Trophoblast cell (in vitro differentiated cells and primary cell): Measurements from ENCODE around the gene GRID1.
A peak's percentile ranks its signal among the peaks of the same experiment; 100 is the strongest.

Experiments used
- DNase-seq, 2 donors: peaks; one replicate each; pipeline ENCODE4 v3.0.0-alpha.2; 2016
- H2AFZ ChIP-seq: 2 replicates; pipeline ENCODE4 v1.6.1; 2013; ENCODE audit warnings: low read length, moderate library complexity, mild to moderate bottlenecking; ENCODE audit not compliant: insufficient read depth, poor library complexity
- H2AK5ac ChIP-seq: 2 replicates; pipeline ENCODE4 v1.6.1; 2013; ENCODE audit warnings: mild to moderate bottlenecking, low read length
- H2BK120ac ChIP-seq: 2 replicates; pipeline ENCODE4 v1.6.1; 2013; ENCODE audit warnings: low read length, mild to moderate bottlenecking, moderate library complexity; ENCODE audit not compliant: insufficient read depth, poor library complexity
- H2BK12ac ChIP-seq: 2 replicates; pipeline ENCODE4 v1.6.1; 2013; ENCODE audit warnings: mild to moderate bottlenecking, low read length, moderate library complexity
- H2BK5ac ChIP-seq: 2 replicates; pipeline ENCODE4 v1.6.1; 2013; ENCODE audit warnings: low read length, low read depth, moderate library complexity, mild to moderate bottlenecking; ENCODE audit not compliant: poor library complexity
- H3K14ac ChIP-seq: 2 replicates; pipeline ENCODE4 v1.6.1; 2013; ENCODE audit warnings: mild to moderate bottlenecking, low read length
- H3K18ac ChIP-seq: 2 replicates; pipeline ENCODE4 v1.6.1; 2013; ENCODE audit warnings: mild to moderate bottlenecking, low read length
- H3K23ac ChIP-seq: 2 replicates; pipeline ENCODE4 v1.6.1; 2013; ENCODE audit warnings: low read length
- H3K27ac ChIP-seq: 2 replicates; pipeline ENCODE4 v1.5.1; 2013; ENCODE audit warnings: low read depth, mild to moderate bottlenecking, inconsistent platforms, low read length, moderate library complexity
- H3K27me3 ChIP-seq: 2 replicates; pipeline ENCODE4 v1.6.1; 2013; ENCODE audit warnings: inconsistent platforms, mild to moderate bottlenecking, low read length, moderate library complexity; ENCODE audit not compliant: insufficient read depth
- H3K36me3 ChIP-seq, 2 experiments: 1 replicate in 1 of 2; 2 replicates in 1 of 2; pipeline ENCODE4 v1.6.1; 2013; ENCODE audit warnings: low read length in 2 of 2, mild to moderate bottlenecking in 2 of 2, moderate library complexity in 1 of 2; ENCODE audit not compliant: insufficient read depth in 2 of 2, control insufficient read depth in 1 of 2
- H3K4ac ChIP-seq: 2 replicates; pipeline ENCODE4 v1.6.1; 2013; ENCODE audit warnings: low read depth, mild to moderate bottlenecking, low read length, moderate library complexity
- H3K4me1 ChIP-seq, 2 experiments: 1 replicate in 1 of 2; 2 replicates in 1 of 2; pipeline ENCODE4 v1.6.1; 2013; ENCODE audit warnings: low read length in 2 of 2, mild to moderate bottlenecking in 2 of 2, moderate library complexity in 1 of 2; ENCODE audit not compliant: insufficient read depth in 2 of 2, control insufficient read depth in 1 of 2
- H3K4me2 ChIP-seq: 2 replicates; pipeline ENCODE4 v1.6.1; 2013; ENCODE audit warnings: inconsistent platforms, mild to moderate bottlenecking, low read length, moderate library complexity
- H3K4me3 ChIP-seq: 2 replicates; pipeline ENCODE4 v1.5.1; 2013; ENCODE audit warnings: mild to moderate bottlenecking, low read depth, low read length, inconsistent platforms
- H3K79me1 ChIP-seq: one replicate; pipeline ENCODE4 v1.6.1; 2013; ENCODE audit warnings: low read length
- H3K79me2 ChIP-seq: 2 replicates; pipeline ENCODE4 v1.6.1; 2013; ENCODE audit warnings: low read length, mild to moderate bottlenecking; ENCODE audit not compliant: control insufficient read depth, insufficient read depth, poor library complexity
- H3K9ac ChIP-seq: 2 replicates; pipeline ENCODE4 v1.6.1; 2013; ENCODE audit warnings: mild to moderate bottlenecking, low read length
- H3K9me3 ChIP-seq: 2 replicates; pipeline ENCODE4 v1.6.1; 2013; ENCODE audit warnings: low read depth, mild to moderate bottlenecking, control low read depth, inconsistent platforms, low read length; ENCODE audit not compliant: insufficient read depth
- H4K12ac ChIP-seq: 2 replicates; pipeline ENCODE4 v1.6.1; 2013; ENCODE audit warnings: low read depth, mild to moderate bottlenecking, low read length, moderate library complexity
- H4K8ac ChIP-seq: 2 replicates; pipeline ENCODE4 v1.6.1; 2013; ENCODE audit warnings: low read depth, mild to moderate bottlenecking, low read length, moderate library complexity
- H4K91ac ChIP-seq: one replicate; pipeline ENCODE4 v1.6.1; 2013; ENCODE audit warnings: low read depth, mild to moderate bottlenecking, low read length, moderate library complexity
- WGBS: extraction: QIAGEN DNeasy Blood & Tissue Kit; methylation state at CpG from one replicate; pipeline ENCODE4 v1.1.7; 2013; ENCODE audit warnings: missing lambda C conversion rate; ENCODE audit not compliant: insufficient read length, insufficient coverage; ENCODE audit errors: extremely low coverage; 5-methylcytosine and 5-hydroxymethylcytosine counted together

Gene GRID1

GRCh38 chr10:86164174-86164774 lies 202.3 kb downstream of the GRID1 start:
- H4K8ac ChIP-seq, result no peak overlapping the region
- no CpG with 5 or more reads among the region's 6 CpGs for WGBS

DNA sequence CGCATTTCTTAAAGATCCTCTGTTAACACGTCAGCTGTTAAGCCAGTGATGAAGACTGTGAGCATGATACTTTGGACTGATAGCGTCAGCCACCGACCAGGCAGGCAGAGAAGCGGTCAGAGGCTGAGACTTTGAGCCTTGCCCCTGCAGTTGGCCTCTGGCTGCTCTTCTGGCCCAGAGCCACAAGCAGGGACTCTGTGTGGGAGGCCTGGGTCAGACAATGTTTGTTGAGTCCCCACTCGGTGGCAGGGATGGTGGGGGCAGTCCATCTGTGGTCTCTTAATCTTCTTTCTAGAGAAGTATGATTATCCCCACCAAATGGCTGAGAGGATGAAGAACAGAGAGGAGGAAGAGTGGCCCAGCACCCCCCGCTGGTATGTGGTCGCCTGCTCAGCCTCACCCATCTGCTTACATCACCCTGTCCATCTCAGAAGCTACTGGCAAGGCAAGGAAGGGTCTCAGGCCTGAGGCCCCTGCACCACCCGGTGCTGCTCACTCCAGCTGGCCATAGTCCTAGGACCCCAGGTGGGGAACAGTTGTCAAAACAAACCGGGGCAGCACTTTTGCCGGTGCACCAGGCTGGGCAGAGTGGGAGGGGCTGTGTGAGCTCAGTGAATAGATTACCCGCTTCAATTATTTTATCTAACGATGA lies 202.9 kb downstream of the GRID1 start:
- no peak overlapping the region for H2BK12ac ChIP-seq
- no peak overlapping the region for H2BK120ac ChIP-seq
- H3K79me1 ChIP-seq, result no peaks in the 10 kb centered on the region
- no peak overlapping the region for H3K14ac ChIP-seq
- H3K36me3 ChIP-seq, result no peaks in the 10 kb centered on the region
- H3K23ac ChIP-seq, result no peak overlapping the region
- no peaks in the 10 kb centered on the region for H3K79me2 ChIP-seq
- H3K4me3 ChIP-seq, result peak overlapping the region; percentile 17
- no peak overlapping the region for H4K91ac ChIP-seq
- no peak overlapping the region for H4K8ac ChIP-seq
- H3K4ac ChIP-seq, result no peak overlapping the region
- DNase-seq, result no peak
- H3K27ac ChIP-seq, result no peak overlapping the region
- H3K9ac ChIP-seq, result no peak overlapping the region
- WGBS, result no CpG with 5 or more reads among the region's 13 CpGs
- no peaks in the 10 kb centered on the region for H3K4me1 ChIP-seq
- H3K18ac ChIP-seq, result no peak overlapping the region
- no peak overlapping the region for H2BK5ac ChIP-seq
- no peak overlapping the region for H4K12ac ChIP-seq
- no peak overlapping the region for H2AFZ ChIP-seq
- no peak overlapping the region for H2AK5ac ChIP-seq
- no peak overlapping the region for H3K4me2 ChIP-seq
- no peaks in the 10 kb centered on the region for H3K27me3 ChIP-seq
- H3K9me3 ChIP-seq, result no peaks in the 10 kb centered on the region

More at GRCh38 chr10:86164174-86164774, 202.3 kb downstream of the GRID1 start:
- H3K27ac ChIP-seq, result no peak overlapping the region
- no peak overlapping the region for H3K4me3 ChIP-seq
- no peaks in the 10 kb centered on the region for H3K27me3 ChIP-seq
- no peak overlapping the region for H3K9ac ChIP-seq
- no peaks in the 10 kb centered on the region for H3K79me1 ChIP-seq
- no peak overlapping the region for H2AFZ ChIP-seq
- no peak overlapping the region for H4K12ac ChIP-seq
- H3K79me2 ChIP-seq, result no peaks in the 10 kb centered on the region
- no peak overlapping the region for H3K14ac ChIP-seq
- DNase-seq, result no peak
- no peaks in the 10 kb centered on the region for H3K36me3 ChIP-seq
- no peak overlapping the region for H3K4me2 ChIP-seq
- no peak overlapping the region for H3K18ac ChIP-seq
- H2BK12ac ChIP-seq, result no peak overlapping the region
- no peak overlapping the region for H4K91ac ChIP-seq
- H3K4ac ChIP-seq, result no peak overlapping the region
- H2BK5ac ChIP-seq, result no peak overlapping the region
- H2AK5ac ChIP-seq, result no peak overlapping the region
- no peak overlapping the region for H2BK120ac ChIP-seq
- H3K4me1 ChIP-seq, result no peaks in the 10 kb centered on the region
- H3K9me3 ChIP-seq, result no peaks in the 10 kb centered on the region
- no peak overlapping the region for H3K23ac ChIP-seq

DNA sequence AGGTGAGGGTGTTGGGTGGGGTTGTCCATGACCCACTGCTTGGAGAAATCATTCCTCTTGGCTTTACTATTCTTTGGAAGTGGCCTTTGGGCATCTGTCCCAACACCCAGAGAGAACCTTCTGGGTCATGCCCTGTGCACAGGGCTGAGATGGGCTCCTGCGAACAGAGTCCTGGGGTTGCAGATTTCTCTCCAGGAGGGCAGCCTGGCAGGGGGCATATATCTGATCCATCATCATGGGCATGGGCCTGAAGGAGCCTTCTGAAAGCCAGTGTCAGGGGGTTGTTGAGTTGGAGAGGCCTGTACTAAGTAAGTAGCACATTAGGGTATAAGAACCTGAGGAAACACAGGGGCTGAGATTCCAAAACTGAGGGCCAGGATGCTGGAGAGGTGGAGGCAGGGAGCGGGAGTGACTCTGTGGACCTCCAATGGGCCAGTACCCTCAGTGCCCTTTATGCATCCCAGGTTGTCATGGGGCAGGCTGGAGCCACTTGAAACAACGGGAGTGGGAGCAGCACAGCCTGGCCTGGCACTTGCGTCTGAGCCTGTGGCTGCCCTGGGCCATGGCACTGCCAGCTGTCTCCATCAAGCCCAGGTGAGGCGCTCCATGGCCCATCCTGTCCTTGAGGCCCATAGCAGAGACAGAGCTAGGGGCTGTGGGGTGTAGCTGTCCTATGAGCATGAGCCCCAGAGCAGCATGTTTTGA lies 203.7 kb downstream of the GRID1 start:
- no peak overlapping the region for H4K8ac ChIP-seq
- H4K91ac ChIP-seq, result no peak overlapping the region
- H3K4me1 ChIP-seq, result no peaks in the 10 kb centered on the region
- H3K4ac ChIP-seq, result no peak overlapping the region
- no peak overlapping the region for H2AK5ac ChIP-seq
- H2BK120ac ChIP-seq, result no peak overlapping the region
- no peak for DNase-seq
- H3K9ac ChIP-seq, result no peak overlapping the region
- H3K4me3 ChIP-seq, result no peak overlapping the region
- no peak overlapping the region for H3K27ac ChIP-seq
- no peak overlapping the region for H3K14ac ChIP-seq
- no CpG with 5 or more reads among the region's 5 CpGs for WGBS
- H3K18ac ChIP-seq, result no peak overlapping the region
- H2AFZ ChIP-seq, result no peak overlapping the region
- H3K36me3 ChIP-seq, result no peaks in the 10 kb centered on the region
- no peaks in the 10 kb centered on the region for H3K79me1 ChIP-seq
- no peaks in the 10 kb centered on the region for H3K27me3 ChIP-seq
- H3K79me2 ChIP-seq, result no peaks in the 10 kb centered on the region
- H2BK12ac ChIP-seq, result no peak overlapping the region
- H3K9me3 ChIP-seq, result peaks cover 2% of the 10 kb centered on the region
- no peak overlapping the region for H3K4me2 ChIP-seq
- H4K12ac ChIP-seq, result no peak overlapping the region
- no peak overlapping the region for H2BK5ac ChIP-seq
- no peak overlapping the region for H3K23ac ChIP-seq

DNA sequence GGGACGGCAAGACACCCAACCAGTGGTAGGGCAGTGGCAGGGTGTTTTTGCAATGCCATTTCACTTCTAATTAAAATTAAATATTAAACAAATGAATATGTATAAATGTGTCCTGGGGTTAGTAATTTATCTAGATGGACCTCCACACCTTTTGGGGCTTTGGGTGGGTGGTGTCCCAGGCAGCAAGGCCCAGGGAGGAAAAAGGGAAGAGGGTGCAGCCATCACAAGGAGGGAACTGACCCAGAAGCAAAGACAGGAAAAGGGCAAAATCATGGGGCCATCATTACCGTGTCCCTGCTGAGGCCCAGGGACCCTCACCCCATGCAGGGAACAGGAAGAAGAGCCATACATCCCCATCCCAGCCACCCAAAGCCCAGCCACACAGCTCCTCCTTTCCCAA lies 204.6 kb downstream of the GRID1 start:
- Histone ChIP-seq H4K8ac (no peak overlapping the region), H3K27me3 (no peaks in the 10 kb centered on the region), H3K4me2 (no peak overlapping the region), H3K4me3 (no peak overlapping the region), H4K12ac (no peak overlapping the region), H2AK5ac (no peak overlapping the region), H3K4me1 (no peaks in the 10 kb centered on the region), H3K14ac (no peak overlapping the region), H3K27ac (no peak overlapping the region), H2BK5ac (no peak overlapping the region), H3K79me1 (no peaks in the 10 kb centered on the region), H3K23ac (peak overlapping the region; percentile 71), H4K91ac (no peak overlapping the region), H3K79me2 (no peaks in the 10 kb centered on the region), H2BK12ac (no peak overlapping the region), H3K9me3 (peaks cover 3% of the 10 kb centered on the region), H3K9ac (no peak overlapping the region), H2AFZ (no peak overlapping the region), H3K36me3 (no peaks in the 10 kb centered on the region), H2BK120ac (no peak overlapping the region), H3K4ac (no peak overlapping the region), H3K18ac (no peak overlapping the region)
- DNase-seq, result no peak
- no CpG with 5 or more reads among the region's 2 CpGs for WGBS
